PFSK-1 (cell line): ENCODE results near the gene TNS1.

ENCODE experiments used
- FOXP2 ChIP-seq: optimal IDR thresholded peaks from 2 replicates; pipeline ENCODE3; 2011; ENCODE audit warnings: borderline replicate concordance, control low read depth, inconsistent platforms; ENCODE audit not compliant: insufficient read depth; ENCODE audit errors: extremely low read length, extremely low read depth
- POLR2AphosphoS5 ChIP-seq: IDR thresholded peaks from 2 replicates; pipeline ENCODE4 v1.6.1; 2012; ENCODE audit warnings: low read depth, mild to moderate bottlenecking, control low read depth, low read length, moderate library complexity
- SIN3A ChIP-seq: IDR thresholded peaks from 2 replicates; pipeline ENCODE4 v1.6.1; 2012; ENCODE audit warnings: mild to moderate bottlenecking, low read length, moderate library complexity, borderline replicate concordance; ENCODE audit not compliant: insufficient read depth
- TAF1 ChIP-seq: IDR thresholded peaks from 2 replicates; pipeline ENCODE4 v1.6.1; 2012; ENCODE audit warnings: low read length, control low read depth, borderline replicate concordance; ENCODE audit not compliant: insufficient read depth
- TF ChIP-seq, protein P1 (sequence below), 2 experiments: IDR thresholded peaks; 2 replicates each; pipeline versions ENCODE4 v1.6.1 to v1.8.0; 2011 to 2012; ENCODE audit warnings: low read depth in 2 of 2, low read length in 2 of 2, control low read depth in 1 of 2, inconsistent platforms in 1 of 2, mild to moderate bottlenecking in 1 of 2, moderate library complexity in 1 of 2; ENCODE audit not compliant: insufficient read depth in 1 of 2

Gene TNS1

DNA sequence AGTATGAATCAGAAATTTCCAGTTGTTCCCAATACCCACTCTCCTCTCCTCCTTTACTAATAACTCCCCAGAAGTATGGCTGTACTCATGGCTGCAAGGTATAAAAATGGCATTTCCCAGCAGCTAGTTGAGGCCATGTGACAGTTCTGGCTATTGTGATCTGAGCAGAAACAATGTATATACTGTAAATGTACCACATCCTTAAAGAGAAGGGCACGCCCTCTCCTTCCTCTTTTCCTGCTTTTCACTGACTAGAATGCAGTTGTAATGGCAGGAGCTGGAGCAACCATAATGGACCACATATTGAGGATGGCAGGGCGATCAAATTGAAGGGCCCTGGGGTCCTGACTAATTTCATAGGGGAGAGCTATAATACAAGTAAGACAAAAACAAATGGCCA lies 211.2 kb downstream of the TNS1 start:
- TF ChIP-seq POLR2AphosphoS5 (no peak), TAF1 (no peak), FOXP2 (no peak), SIN3A (no peak)
- TF ChIP-seq, protein P1, sequence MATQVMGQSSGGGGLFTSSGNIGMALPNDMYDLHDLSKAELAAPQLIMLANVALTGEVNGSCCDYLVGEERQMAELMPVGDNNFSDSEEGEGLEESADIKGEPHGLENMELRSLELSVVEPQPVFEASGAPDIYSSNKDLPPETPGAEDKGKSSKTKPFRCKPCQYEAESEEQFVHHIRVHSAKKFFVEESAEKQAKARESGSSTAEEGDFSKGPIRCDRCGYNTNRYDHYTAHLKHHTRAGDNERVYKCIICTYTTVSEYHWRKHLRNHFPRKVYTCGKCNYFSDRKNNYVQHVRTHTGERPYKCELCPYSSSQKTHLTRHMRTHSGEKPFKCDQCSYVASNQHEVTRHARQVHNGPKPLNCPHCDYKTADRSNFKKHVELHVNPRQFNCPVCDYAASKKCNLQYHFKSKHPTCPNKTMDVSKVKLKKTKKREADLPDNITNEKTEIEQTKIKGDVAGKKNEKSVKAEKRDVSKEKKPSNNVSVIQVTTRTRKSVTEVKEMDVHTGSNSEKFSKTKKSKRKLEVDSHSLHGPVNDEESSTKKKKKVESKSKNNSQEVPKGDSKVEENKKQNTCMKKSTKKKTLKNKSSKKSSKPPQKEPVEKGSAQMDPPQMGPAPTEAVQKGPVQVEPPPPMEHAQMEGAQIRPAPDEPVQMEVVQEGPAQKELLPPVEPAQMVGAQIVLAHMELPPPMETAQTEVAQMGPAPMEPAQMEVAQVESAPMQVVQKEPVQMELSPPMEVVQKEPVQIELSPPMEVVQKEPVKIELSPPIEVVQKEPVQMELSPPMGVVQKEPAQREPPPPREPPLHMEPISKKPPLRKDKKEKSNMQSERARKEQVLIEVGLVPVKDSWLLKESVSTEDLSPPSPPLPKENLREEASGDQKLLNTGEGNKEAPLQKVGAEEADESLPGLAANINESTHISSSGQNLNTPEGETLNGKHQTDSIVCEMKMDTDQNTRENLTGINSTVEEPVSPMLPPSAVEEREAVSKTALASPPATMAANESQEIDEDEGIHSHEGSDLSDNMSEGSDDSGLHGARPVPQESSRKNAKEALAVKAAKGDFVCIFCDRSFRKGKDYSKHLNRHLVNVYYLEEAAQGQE (IDR thresholded peaks at IDR 0.05; ENCODE audit: insufficient read depth in 1 of 2, low read depth in 2 of 2, low read length in 2 of 2), result no peak

- no peak for TF ChIP-seq SIN3A
- no peak for TF ChIP-seq TAF1
- TF ChIP-seq POLR2AphosphoS5, result no peak
- TF ChIP-seq, protein P1 (IDR thresholded peaks at IDR 0.05; ENCODE audit: insufficient read depth in 1 of 2, low read depth in 2 of 2, low read length in 2 of 2), result no peak
- no peak for TF ChIP-seq FOXP2
These were observed 212.0 kb downstream of the TNS1 start for GRCh38 chr2:217790681-217791392.

GRCh38 chr2:217790195-217790594 lies 212.6 kb downstream of the TNS1 start:
- TF ChIP-seq, protein P1 (IDR thresholded peaks at IDR 0.05; ENCODE audit: insufficient read depth in 1 of 2, low read depth in 2 of 2, low read length in 2 of 2), result no peak
- TF ChIP-seq SIN3A (no peak), POLR2AphosphoS5 (no peak), FOXP2 (no peak), TAF1 (no peak)

- TF ChIP-seq, protein P1 (IDR thresholded peaks at IDR 0.05; ENCODE audit: insufficient read depth in 1 of 2, low read depth in 2 of 2, low read length in 2 of 2), result no peak
- no peak for TF ChIP-seq TAF1
- TF ChIP-seq POLR2AphosphoS5, result no peak
- TF ChIP-seq FOXP2, result no peak
- no peak for TF ChIP-seq SIN3A
These were observed 213.0 kb downstream of the TNS1 start for GRCh38 chr2:217789736-217790181.
